Stimulated activated CD4-positive, alpha-beta T cell treated with anti-CD3 and anti-CD28 coated beads, Interleukin-4, amount 100 ng/mL, for 24 hours (primary cell): ENCODE results near the gene BRICD5.

ENCODE experiments used
- DNase-seq: peaks from one replicate; pipeline ENCODE4 v3.0.0-alpha.2; 2020

BRICD5 gene

DNA sequence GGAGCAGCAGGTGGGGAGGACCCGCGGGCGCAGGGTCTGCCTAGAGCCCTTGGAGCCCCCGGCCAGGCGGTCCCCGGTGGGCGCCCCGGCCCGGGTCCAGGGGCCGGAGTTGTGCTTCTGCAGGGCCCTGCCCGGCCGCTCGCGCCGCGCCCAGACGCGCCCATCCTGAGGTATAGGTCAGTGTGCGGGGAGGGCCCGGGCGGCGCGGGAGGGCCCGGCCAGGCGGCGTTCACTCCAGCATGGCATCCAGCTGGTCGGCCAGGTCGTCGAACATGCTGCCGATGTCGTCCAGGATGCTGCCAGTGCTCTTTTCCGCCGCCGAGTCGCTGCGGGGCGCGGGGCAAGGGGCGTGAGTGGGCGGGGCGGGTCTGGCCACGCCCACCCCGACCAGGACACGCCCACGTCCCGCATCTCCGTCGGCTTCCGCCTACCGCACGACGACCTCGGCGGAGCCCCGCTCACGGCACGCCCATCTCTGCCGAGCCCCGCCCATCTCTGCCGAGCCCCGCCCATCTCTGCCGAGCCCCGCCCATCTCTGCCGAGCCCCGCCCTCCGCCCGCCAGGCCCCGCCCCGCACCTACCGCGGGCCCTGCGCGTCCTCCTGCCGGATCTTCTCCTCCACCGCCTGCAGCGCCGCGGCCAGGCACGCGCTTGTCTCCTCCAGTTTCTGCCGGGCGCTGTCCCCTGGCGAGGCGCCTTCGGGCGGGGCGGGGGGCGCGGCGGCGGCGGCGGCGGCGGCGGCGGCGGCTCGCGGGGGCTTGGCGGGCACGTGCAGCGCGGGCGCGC, 32.1 kb downstream of the BRICD5 start:
- DNase-seq: peak; percentile 27

DNA sequence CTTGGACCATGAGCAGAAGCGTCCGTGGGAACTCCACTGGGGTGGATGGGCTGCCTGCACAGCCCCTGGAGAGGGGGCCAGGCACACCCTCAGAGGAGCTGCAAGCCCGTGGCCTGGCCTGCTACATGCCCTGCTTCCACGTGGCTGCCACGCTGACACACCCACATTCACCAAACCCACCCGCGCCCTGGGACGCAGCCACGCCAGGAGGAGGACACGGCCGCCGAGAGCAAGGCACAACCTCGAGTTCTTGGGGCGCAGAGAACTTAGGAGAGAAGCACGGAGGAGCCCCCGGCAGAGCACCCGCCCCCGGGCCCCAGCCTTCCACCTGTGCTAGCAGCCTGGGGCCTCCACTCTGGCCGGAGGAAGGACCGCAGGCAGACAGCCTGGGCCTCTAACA, 33.1 kb downstream of the BRICD5 start:
- DNase-seq: no peak

DNA sequence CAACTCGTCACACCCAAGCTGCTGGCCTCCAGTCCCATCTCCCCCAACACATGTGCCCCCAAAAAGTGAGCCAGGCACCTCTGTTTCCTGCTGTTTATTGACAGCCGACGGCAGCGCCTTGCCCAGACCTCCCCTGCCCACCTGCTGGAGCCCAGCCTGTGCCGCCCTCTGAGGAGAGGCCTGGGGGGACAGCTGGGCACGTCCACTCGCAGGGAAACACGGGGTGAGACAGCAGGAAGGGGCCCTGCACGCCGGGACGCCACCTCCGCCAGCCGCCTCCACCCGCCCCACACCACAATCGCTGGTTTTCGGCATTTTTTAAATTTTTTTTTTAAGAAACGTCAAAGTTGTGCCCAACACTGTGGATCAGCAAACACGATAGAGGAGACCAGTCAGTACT, 33.6 kb downstream of the BRICD5 start:
- DNase-seq: no peak

DNA sequence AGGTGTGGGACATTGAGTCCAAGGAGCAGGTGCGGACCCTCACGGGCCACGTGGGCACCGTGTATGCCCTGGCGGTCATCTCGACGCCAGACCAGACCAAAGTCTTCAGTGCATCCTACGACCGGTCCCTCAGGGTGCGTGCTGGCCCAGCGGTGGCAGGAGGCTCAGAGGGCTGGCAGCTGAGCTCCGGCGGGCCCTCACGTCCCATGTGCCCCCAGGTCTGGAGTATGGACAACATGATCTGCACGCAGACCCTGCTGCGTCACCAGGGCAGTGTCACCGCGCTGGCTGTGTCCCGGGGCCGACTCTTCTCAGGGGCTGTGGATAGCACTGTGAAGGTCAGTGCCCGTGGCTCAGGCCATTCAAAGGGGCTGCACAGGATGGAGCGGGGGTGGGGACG, 34.6 kb downstream of the BRICD5 start:
- DNase-seq: no peak

DNA sequence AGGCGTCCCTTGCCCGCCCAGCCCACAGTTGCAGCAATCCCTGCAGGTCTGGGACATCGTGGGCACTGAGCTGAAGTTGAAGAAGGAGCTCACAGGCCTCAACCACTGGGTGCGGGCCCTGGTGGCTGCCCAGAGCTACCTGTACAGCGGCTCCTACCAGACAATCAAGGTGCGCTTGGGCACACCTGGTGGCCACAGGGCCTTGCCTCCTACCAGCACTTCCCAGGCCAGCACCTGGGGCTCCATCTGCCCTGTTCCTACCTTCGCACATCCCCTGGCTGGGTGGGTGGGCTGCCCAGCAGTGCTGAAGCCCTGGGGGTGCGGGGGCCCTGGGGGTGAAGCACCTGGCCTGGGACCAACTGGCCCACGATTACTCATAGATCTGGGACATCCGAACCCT, 35.2 kb downstream of the BRICD5 start:
- no peak for DNase-seq

DNA sequence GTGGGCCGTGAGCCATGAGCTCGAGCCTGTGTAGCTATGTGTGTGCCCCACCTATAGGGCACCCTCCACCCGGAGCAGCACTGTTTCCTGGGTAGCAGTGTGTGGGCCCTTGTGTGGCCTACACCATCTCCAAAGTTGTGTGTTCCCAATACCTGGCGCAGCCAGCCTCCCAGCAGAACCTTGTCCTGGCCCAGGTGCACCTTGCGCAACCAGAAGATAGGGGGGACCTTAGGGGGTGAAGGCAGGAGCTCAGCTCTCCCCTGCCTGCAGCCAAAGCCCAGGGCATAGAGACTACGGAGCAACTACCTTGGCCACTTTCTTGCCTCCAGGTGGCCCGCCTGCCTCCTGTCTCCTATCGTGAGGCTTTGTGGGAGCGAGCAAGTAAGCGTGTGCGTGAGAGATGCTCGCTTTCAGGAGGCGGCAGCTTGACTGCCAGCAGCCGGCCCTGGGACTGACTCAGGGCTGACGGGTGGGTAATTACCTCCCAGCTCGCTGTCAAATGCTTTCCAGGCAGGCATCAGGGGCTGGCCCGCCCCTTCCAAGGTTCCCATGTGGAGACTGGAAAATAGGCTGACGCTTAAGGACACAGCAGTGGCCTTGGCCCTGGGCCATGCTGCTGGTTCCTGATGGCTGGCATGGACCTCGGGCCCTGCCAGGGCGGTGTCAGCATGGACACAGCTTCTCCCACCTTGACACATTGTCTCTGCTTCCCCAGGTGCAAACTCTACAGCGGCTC, 36.1 kb downstream of the BRICD5 start:
- no peak for DNase-seq

DNA sequence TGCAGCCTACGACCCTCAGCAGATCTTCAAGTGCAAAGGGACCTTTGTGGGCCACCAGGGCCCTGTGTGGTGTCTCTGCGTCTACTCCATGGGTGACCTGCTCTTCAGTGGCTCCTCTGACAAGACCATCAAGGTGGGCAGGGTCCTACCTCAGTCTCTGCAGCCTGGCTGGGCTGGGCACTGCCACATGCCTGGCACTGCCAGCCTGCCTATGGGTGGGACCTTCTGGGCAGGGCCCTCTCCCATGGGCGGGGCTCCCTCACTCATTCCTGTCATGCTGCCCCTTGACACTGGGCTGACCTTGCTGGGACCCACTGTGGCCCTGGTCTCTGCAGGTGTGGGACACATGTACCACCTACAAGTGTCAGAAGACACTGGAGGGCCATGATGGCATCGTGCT, 36.7 kb downstream of the BRICD5 start:
- no peak for DNase-seq

DNA sequence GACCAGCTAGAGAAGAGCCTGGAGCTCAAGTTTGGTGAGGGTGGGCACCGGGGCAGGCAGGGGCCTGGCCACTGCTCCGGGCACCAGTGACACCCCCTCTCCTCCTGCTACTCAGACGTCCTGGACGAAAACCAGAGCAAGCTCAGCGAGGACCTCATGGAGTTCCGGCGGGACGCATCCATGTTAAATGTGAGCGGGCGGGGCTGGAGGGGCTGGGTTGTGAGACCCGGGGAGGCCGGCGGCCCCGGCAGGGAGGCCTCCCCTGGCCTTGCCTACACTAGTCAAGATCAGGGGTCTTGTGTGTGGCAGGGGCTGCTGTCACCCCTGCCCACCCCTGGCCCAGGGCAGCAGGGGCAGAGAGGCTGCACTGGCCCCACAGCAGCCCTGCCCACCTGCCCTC, 37.3 kb downstream of the BRICD5 start:
- no peak for DNase-seq

DNA sequence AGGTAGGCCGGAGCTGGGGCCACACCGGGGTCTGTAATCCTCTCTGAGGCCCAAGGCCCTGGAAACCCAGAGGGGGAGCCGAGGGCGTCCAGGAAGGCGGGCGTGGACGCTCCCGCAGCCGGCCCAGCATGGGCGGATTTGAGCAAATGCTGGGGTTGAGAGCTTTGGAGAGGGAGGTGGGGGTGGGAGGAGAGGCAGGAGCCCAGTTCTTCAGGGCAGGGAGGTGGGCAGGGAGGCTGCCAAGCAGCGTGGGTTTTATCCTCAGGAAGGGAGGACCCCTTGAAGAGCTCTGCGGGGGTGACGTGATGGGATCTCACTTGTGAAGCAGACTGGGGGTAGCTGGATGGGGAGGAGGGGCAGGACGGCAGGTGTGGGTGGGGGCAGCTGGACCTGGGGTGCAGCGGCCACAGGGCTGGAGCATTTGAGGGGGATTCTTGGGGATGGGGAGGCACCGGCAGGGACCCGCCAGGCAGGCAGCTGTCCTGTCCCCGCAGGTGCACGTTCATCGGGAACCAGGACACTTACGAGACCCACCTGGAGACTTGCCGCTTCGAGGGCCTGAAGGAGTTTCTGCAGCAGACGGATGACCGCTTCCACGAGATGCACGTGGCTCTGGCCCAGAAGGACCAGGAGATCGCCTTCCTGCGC, 37.9 kb downstream of the BRICD5 start:
- DNase-seq: no peak

DNA sequence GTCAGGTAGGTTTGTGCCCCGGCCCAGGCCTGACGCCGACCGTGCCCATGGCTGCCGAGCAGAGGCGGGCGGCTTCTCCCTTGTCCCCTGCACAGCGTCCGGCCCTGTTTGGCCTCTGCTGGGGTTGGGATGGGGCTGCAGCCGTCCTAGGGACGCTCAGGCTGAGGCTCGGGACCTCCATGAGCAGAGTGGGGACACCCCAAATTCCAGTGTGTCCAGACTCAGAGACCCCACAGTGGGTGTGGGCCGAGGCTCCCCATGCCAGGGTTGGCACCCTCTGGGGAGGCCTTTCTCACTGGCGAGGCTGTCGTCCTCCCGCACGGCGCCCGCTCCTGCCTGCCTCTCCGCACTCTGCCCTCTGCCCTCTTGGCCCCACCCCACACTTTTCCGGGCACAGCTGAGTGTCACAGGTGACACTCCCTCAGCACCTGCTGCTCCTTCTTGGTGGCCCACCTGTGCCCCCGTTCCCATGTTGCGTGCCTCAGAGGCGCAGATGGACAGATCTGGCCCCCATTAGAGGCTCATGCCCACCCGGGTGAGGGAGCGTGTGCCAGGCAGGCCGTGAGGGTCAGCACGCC, 39.0 kb downstream of the BRICD5 start:
- DNase-seq: no peak

DNA sequence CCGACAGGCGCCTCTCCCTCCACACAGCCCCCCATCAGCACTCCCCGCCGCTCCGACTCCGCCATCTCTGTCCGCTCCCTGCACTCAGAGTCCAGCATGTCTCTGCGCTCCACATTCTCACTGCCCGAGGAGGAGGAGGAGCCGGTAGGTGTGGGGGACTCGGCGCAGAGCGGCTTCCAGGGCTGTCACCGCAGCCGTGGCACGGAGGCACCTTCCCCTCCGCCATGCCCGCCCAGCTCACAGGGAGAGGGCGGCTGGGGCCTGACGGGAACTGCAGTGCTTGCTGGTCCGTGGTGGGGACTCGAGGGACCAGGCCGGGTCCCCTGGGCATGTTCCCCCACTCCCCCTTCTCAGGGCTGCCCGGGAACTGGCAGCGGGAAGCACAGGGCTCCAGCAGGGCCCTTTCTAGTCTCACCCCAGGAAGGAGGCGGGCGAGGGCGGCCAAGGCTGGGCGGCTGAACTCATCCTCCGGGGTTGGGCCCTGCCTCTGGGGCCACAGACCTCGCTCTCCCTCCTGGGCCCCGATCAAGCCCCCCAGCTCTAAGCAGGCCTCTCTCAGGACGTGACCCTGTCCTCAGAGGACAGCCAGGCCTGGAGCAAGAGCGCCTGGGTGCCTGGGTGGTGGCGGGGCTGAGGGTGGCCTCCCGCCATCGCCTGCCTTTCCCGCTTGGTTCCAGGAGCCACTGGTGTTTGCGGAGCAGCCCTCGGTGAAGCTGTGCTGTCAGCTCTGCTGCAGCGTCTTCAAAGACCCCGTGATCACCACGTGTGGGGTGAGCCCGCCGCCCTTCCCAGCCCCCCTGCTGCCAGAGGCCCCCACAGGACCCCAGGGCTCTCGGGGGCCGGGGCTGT, 39.9 kb downstream of the BRICD5 start:
- no peak for DNase-seq

DNA sequence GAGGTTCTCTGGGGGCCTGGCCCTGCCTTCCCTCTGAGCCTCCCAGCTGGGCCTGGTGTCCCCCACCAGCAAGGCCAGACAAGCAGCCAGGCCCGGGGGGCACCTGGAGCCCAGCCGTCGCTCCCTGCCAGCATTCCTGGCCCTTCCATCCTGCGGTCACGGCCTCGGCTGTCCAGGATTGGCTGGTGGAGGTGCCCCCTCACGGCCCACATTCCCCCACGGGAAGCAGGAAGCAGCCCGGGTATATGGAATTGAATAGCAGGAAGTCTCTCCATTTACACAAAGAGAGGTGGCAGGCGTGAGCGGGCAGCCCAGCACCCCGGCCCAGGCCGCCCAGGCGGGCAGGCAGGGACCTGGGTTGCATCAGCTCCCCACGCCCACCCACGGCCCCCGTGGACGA, 40.6 kb downstream of the BRICD5 start:
- DNase-seq: no peak

DNA sequence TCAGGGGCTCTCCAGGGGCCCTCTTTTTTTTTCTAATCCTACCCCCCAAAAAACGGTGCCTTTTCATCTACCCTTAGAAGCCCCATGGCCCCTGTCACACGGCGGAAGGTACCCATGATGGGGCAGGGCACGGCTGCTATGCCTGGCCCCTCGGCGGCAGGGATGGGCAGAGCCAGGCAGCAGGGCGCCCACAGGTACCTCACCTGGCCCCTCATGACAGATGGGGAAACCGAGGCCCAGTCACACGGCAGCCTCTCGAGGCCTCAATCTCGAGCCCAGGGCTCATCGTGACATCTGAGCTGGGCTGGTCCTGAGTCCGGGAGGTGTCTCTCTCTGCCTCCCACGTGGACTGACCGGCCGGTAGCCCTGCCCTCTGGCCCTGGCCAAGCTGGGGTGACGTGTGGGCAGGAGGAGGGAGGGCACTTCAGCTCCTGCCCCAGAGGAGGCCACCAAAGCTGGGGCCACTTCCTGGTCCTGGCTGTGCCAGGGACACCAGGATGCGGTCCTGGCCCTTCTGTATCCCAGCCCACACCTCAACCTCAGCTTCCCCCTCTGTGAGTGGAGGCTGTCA, 43.5 kb downstream of the BRICD5 start:
- DNase-seq: no peak

DNA sequence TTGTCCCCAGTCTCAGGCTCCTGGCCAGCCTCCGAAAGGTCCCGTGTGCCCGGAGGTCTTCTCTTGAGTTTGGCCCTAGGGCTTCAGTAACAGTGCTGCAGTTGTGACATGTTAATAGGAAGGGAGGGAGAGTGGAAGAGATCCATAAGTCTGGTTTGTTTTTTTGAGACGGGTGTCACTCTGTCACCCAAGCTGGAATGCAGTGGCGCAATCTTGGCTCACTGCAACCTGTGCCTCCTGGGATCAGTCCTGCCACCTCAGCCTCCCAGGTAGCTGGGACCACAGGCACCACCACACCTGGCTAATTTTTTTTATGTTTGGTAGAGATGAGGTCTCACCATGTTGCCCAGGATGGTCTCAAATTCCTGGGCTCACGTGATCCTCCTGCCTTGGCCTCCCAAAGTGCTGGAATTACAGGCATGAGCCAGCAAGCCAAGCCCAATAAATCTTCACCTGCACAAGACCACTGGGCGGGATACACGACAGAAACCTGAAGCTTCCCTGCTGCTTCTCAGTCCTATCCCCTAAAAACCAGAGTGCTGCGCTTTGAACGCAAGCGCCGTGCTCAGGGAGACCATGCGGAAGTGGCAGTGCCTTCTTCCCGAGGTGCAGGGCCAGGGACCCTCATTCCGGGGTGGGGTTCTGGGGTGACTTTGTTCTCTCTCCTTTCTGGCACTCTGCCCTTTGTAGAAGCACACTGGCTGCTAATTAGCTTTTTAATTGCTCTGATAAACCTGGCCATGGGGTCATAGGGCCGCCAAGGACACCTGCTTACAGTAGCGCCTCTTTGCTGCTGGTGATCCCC, 44.2 kb downstream of the BRICD5 start:
- no peak for DNase-seq

DNA sequence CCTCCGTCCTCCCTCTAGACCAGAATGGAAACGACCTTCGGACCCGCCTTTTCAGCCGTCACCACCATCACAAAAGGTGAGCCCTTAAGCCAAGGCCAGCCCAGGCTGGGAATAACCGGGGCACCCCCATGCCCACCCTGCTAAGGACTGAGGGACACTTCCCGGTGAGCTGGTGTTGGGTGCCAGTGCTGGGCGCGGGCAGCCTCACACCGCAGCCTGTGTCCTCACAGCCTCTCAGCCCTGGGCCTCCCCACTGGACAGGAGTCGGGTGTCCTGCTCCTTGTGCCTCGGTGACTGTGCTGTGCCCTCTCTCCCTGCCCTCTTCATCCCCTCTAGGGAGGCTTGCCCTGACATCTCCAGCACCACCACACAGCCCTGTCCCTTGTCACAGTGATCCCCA, 44.8 kb downstream of the BRICD5 start:
- no peak for DNase-seq

DNA sequence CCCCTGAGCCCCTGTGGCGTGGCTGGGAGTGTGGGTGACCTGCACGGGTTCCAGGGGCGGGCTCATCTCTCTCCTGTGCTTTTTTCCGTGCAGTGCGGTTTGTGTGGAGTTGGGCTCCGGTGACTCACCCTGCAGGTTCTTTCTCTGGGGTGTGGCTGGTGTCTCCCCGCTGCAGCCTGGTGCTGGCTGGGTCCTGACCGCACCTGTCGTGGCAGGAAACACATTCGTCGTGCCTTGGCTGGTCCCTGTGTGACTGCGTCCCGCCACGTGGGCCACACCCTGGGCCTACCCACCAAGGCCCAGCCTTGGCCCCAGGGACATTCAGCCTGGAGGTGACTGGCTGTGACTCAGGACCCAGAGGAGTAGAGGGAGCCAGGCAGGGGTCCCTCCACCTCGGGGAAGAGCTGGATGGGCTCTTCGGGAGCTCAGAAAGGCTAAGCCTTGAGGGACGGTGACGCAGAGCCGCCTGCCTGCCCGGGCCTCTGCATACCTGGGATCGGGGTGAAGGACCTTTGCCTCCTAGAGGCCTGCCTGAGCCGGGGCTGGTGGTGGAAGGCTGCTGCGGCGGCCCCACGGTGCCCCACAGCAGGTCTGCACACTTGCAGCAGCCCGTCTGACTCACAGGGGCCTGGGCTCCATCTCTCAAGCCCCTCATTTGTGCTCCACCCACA, 47.3 kb downstream of the BRICD5 start:
- DNase-seq: no peak

DNA sequence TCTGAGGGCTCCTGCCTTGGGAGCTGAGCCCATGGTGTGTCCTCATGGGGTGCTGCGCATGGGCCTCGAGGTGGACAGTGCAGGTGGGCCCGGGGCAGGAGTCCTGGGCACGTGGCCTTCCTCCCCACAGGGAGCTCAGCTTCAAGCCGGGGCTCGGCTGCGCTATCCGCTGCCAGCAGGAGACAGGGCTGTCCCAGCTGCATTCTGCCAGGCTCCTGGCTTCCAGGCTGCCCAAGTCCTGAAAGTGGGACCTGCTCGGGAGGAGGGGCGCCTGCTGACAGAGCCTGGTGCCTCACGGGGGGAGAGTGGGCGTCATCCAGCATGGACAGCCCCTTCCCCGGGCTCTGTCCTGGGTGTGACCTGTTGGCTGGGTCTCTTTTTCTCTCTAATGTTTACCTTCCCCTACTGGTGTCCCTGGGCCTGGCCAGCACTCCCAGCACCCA, 48.0 kb downstream of the BRICD5 start:
- no peak for DNase-seq

DNA sequence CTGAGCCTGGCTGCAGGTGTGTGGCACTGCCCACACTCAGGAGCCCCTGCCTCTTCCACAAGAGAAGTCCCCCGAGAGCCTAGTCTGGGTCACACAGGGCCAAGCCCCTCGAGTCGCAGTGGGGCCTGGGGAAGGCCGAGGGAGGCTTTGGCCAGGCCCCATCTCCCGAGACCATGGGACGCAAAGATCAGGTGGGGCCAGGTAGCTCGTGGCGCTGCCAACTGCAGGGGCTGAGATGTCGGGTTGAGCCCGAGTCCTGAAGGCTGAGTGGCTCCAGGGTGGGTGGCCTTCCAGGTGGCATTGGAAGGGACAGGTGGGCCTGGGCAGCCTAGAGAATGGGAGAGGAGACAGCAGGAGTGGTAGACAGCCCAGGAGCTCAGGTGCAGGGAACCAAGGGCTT, 48.8 kb downstream of the BRICD5 start:
- DNase-seq: no peak

DNA sequence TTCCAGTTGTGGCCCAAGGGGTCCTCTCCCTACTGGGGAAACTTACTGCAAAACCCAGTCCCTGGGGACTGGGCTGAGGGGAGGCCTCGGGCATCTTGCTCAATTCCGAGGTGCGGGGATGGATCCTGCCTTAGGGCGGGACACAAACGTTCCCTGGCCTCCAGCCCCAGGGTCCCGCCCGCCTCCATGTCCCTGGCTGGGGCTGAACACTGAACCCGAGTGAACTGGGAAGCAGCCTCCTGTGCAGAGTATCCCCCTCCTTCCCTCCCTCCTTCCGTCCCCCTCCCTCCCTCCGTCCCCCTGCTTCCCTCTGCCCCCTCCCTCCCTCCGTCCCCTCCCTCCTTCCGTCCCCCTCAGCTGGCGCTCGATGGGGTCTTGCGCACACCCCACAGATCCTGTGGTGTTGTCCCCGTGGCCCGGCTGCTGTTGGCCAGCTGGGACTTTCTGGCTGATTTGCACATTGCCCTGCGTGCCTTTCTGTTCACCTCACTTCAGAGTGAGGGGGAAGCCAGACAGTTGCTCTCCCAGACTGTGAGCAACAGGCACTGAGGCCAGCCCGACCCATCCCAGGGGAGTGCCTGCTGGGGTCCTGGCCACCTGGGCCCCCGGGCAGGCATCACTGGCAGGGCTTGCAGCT, 49.6 kb downstream of the BRICD5 start:
- no peak for DNase-seq
